PFSK-1 (cell line): ENCODE results near the gene RAB44.

Experiments
- FOXP2 ChIP-seq: optimal IDR thresholded peaks from 2 replicates; pipeline ENCODE3; 2011; ENCODE audit warnings: borderline replicate concordance, control low read depth, inconsistent platforms; ENCODE audit not compliant: insufficient read depth; ENCODE audit errors: extremely low read length, extremely low read depth
- POLR2AphosphoS5 ChIP-seq: IDR thresholded peaks from 2 replicates; pipeline ENCODE4 v1.6.1; 2012; ENCODE audit warnings: low read depth, mild to moderate bottlenecking, control low read depth, low read length, moderate library complexity
- SIN3A ChIP-seq: IDR thresholded peaks from 2 replicates; pipeline ENCODE4 v1.6.1; 2012; ENCODE audit warnings: mild to moderate bottlenecking, low read length, moderate library complexity, borderline replicate concordance; ENCODE audit not compliant: insufficient read depth
- TAF1 ChIP-seq: IDR thresholded peaks from 2 replicates; pipeline ENCODE4 v1.6.1; 2012; ENCODE audit warnings: low read length, control low read depth, borderline replicate concordance; ENCODE audit not compliant: insufficient read depth
- TF ChIP-seq, protein P1 (sequence below), 2 experiments: IDR thresholded peaks; 2 replicates each; pipeline versions ENCODE4 v1.6.1 to v1.8.0; 2011 to 2012; ENCODE audit warnings: low read depth in 2 of 2, low read length in 2 of 2, control low read depth in 1 of 2, inconsistent platforms in 1 of 2, mild to moderate bottlenecking in 1 of 2, moderate library complexity in 1 of 2; ENCODE audit not compliant: insufficient read depth in 1 of 2

The RAB44 gene

DNA sequence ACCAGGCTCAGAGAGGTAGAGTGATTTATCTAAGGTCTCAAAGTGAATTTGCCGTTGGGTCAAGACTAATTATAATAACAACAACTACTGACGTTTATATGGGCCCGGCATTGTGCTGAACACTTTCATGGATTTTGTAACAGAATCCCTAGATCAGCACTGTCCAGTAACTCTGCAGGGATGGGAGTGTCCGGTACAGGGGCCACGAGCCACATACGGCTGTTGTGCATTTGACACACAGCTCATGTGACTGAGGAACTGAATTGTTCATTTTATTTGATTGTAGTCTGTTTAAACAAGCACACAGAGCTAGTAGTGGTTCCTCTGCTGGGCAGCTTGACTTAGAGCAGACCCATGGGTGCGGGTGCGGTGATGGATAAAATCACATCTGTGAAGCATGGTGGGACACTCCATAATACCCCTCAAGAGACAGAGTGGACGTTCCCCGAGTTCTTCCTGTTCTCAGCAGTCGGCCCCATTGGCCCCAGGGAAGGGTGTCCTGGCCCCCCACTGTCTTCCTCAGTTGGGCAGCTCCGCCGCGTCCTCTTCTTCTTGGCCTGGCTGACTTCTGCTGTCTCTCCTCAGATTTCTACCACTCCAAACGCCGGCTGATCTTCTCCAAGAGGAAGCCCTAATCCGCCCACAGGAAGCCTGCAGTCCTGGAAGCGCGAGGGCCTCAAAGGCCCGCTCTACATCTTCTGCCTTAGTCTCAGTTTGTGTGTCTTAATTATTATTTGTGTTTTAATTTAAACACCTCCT lies 12.3 kb upstream of the RAB44 start:
- TF ChIP-seq TAF1 (no peak), SIN3A (no peak), POLR2AphosphoS5 (no peak)
- TF ChIP-seq, protein P1, sequence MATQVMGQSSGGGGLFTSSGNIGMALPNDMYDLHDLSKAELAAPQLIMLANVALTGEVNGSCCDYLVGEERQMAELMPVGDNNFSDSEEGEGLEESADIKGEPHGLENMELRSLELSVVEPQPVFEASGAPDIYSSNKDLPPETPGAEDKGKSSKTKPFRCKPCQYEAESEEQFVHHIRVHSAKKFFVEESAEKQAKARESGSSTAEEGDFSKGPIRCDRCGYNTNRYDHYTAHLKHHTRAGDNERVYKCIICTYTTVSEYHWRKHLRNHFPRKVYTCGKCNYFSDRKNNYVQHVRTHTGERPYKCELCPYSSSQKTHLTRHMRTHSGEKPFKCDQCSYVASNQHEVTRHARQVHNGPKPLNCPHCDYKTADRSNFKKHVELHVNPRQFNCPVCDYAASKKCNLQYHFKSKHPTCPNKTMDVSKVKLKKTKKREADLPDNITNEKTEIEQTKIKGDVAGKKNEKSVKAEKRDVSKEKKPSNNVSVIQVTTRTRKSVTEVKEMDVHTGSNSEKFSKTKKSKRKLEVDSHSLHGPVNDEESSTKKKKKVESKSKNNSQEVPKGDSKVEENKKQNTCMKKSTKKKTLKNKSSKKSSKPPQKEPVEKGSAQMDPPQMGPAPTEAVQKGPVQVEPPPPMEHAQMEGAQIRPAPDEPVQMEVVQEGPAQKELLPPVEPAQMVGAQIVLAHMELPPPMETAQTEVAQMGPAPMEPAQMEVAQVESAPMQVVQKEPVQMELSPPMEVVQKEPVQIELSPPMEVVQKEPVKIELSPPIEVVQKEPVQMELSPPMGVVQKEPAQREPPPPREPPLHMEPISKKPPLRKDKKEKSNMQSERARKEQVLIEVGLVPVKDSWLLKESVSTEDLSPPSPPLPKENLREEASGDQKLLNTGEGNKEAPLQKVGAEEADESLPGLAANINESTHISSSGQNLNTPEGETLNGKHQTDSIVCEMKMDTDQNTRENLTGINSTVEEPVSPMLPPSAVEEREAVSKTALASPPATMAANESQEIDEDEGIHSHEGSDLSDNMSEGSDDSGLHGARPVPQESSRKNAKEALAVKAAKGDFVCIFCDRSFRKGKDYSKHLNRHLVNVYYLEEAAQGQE (IDR thresholded peaks at IDR 0.05; ENCODE audit: insufficient read depth in 1 of 2, low read depth in 2 of 2, low read length in 2 of 2), result no peak

DNA sequence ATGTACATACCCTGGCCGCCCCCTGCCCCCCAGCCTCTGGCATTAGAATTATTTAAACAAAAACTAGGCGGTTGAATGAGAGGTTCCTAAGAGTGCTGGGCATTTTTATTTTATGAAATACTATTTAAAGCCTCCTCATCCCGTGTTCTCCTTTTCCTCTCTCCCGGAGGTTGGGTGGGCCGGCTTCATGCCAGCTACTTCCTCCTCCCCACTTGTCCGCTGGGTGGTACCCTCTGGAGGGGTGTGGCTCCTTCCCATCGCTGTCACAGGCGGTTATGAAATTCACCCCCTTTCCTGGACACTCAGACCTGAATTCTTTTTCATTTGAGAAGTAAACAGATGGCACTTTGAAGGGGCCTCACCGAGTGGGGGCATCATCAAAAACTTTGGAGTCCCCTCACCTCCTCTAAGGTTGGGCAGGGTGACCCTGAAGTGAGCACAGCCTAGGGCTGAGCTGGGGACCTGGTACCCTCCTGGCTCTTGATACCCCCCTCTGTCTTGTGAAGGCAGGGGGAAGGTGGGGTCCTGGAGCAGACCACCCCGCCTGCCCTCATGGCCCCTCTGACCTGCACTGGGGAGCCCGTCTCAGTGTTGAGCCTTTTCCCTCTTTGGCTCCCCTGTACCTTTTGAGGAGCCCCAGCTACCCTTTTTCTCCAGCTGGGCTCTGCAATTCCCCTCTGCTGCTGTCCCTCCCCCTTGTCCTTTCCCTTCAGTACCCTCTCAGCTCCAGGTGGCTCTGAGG lies 11.5 kb upstream of the RAB44 start:
- TF ChIP-seq, protein P1 (IDR thresholded peaks at IDR 0.05; ENCODE audit: insufficient read depth in 1 of 2, low read depth in 2 of 2, low read length in 2 of 2), result no peak
- TF ChIP-seq TAF1 (no peak), SIN3A (no peak)

DNA sequence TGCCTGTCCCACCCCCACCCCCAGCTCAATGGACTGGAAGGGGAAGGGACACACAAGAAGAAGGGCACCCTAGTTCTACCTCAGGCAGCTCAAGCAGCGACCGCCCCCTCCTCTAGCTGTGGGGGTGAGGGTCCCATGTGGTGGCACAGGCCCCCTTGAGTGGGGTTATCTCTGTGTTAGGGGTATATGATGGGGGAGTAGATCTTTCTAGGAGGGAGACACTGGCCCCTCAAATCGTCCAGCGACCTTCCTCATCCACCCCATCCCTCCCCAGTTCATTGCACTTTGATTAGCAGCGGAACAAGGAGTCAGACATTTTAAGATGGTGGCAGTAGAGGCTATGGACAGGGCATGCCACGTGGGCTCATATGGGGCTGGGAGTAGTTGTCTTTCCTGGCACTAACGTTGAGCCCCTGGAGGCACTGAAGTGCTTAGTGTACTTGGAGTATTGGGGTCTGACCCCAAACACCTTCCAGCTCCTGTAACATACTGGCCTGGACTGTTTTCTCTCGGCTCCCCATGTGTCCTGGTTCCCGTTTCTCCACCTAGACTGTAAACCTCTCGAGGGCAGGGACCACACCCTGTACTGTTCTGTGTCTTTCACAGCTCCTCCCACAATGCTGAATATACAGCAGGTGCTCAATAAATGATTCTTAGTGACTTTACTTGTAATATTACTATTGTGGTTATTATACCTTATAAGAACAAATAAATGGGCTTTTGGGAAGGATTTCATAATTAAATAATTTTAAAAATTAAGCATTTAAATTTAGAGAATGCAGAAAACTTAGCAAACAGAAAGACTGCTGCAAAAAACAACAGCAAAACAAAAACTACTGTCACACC lies 10.7 kb upstream of the RAB44 start:
- TF ChIP-seq TAF1, result no peak
- TF ChIP-seq, protein P1 (IDR thresholded peaks at IDR 0.05; ENCODE audit: insufficient read depth in 1 of 2, low read depth in 2 of 2, low read length in 2 of 2), result no peak
- no peak for TF ChIP-seq SIN3A
- TF ChIP-seq FOXP2, result no peak
- no peak for TF ChIP-seq POLR2AphosphoS5

DNA sequence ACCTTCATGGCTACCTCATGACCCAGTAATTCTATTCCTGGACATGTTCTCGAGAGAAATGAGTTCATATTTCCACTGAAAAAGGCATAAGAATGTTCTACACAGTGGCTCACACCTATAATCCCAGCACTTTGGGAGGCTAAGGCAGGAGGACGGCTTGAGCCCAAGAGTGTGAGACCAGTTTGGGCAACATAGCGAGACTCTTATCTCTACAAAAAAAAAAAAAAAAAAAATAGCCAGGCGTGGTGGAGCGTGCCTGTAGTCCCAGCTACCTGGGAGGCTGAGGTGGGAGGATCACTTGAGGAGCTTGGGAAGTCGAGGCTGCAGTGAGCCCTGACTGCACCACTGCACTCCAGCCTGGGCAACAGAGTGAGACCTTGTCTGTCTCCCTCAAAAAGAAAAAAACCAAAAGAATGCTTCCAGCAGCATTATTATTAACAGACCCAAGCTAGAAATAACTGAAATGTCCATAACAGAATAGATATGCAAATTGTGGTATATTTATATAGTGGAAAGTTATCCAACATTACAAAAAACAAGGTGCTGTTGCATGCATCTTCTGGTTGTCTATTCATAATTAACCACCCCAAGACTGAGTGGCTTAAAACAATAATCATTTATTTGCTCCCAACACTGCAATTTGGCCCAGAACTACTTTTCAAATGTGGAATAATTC lies 9.4 kb upstream of the RAB44 start:
- TF ChIP-seq FOXP2 (no peak), POLR2AphosphoS5 (no peak), TAF1 (no peak), SIN3A (no peak)
- TF ChIP-seq, protein P1 (IDR thresholded peaks at IDR 0.05; ENCODE audit: insufficient read depth in 1 of 2, low read depth in 2 of 2, low read length in 2 of 2), result no peak
